Stromal cell of bone marrow (primary cell): ENCODE data around the gene FBXO36.

Experiments
- DNase-seq: peaks from one replicate; pipeline ENCODE4 v3.0.0-alpha.2; 2012; ENCODE audit warnings: low read depth

The FBXO36 gene

DNA sequence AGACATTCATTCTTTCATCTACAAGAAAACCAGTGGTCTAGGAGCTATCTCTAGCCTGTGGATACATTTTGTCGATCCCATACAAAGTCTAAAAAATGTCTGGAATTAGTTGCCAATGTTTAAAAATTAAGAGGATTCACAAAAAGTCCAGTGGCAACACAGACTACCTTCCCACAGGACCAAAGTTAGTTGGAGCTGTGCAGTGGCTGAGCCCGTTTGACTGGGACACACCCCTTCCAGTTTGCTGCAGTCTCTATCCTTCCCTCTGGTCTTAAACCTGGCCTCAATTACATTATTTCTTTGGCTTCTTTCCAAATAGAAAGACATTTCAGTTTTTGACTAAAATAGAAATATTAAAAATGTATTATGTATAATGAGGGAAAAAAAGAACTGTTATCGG is 127.8 kb downstream of the FBXO36 start:
- no peak for DNase-seq

DNA sequence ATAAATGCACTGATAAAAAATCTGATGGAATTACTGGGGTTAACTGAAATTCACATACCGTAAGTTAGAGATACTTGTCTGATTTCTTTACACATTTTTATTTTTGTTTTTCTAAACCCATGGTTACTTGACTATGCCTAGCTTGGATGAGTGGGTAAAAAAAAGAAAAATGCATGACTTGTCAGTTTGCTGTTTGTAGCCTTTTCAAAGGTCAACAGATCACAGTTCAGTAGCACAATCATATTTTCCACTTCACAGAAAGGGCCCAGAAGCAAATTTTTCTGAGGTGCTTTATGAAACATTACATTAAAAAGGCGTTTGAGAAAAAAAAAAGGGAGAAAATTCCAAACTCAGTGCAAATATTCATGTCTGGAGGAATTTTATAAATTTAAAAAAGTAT is 130.0 kb downstream of the FBXO36 start:
- DNase-seq = no peak

DNA sequence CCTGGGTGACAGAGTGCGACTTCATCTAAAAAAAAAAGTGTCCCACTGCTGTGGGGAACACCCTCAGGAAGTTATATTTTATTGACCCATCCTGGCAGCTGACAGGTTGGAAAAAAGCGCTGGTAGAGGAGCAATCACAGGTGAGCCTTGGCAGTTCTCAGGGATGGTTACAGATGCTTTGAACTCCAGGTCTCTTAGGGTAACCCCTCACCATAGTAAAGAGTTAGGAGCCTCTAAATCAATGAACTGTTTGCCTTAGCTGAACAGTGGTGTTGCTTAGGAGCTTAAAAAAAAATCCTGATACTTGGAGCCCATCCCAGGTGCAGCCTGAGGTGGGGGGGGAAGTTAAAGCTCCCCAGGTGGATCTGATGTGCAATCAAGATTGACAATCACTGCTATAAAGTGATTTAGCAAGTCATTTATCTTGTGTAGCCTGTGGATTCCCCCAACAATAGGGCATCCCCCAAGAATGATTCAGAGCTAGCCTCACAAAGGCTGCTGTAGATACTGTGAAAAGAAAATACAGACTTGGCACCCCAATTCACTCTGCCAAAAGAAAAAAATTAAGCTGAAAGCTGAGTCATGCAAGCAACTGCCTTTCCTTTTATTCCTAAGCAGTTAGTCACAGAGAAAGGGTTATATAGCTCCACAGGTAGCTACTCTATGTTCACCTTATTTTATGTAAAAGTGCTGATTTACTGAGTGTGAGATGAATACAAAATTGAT is 131.6 kb downstream of the FBXO36 start:
- peak; percentile 55 for DNase-seq

DNA sequence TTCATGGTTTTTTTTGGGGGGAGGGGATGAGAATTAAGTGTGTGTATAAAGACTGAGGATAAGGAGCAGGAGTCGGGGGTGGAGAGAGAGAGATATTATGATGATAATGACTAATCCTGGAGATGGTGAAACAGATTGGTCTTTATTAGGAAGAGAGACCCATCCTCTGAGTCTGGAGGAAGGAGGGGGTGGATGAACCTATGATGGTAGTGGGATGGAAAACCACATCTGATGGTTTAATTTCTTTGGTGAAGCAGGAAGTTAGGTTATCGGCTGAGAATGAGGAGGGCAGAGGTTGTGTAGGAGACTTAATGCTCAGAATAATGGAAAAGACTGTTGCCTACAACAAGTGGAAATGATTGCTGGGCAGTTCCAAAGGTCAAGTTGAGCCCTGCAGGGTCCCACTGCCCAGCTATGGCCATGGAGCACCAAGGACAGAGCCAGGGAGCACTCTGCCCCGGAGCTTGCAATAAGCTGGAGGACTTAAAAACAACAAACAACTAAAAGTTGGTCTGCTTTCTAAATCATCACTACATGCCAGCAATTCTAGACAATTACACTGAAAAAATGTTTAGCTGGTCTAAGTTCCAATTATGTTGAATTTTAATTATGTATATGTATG is 138.5 kb downstream of the FBXO36 start:
- DNase-seq = no peak
